ENCODE data around the gene SMIM20.

SMIM20 gene

GRCh38 chr4:25930731-25931354, 16.8 kb downstream of the SMIM20 start:
- TF ChIP-seq POLR2AphosphoS5 (IDR thresholded peaks at IDR 0.05; ENCODE audit: low read depth, low read length) (no peak), REST (IDR thresholded peaks at IDR 0.05; ENCODE audit: insufficient read depth in 1 of 2, low read depth in 2 of 2, low read length in 2 of 2) (no peak), TAF1 (IDR thresholded peaks at IDR 0.05; ENCODE audit: borderline replicate concordance, insufficient read depth, low read length) (no peak)

- TF ChIP-seq FOXP2 (optimal IDR thresholded peaks at IDR 0.05; ENCODE audit: borderline replicate concordance, extremely low read depth, extremely low read length, insufficient read depth): no peak
- no peak for TF ChIP-seq POLR2AphosphoS5 (IDR thresholded peaks at IDR 0.05; ENCODE audit: low read depth, low read length)
- TF ChIP-seq TAF1 (IDR thresholded peaks at IDR 0.05; ENCODE audit: borderline replicate concordance, insufficient read depth, low read length): no peak
- no peak for TF ChIP-seq REST (IDR thresholded peaks at IDR 0.05; ENCODE audit: insufficient read depth in 1 of 2, low read depth in 2 of 2, low read length in 2 of 2)
- no peak for TF ChIP-seq SIN3A (IDR thresholded peaks at IDR 0.05; ENCODE audit: borderline replicate concordance, insufficient read depth, low read length)
Observed at GRCh38 chr4:25936696-25937095, 22.7 kb downstream of the SMIM20 start.

- TF ChIP-seq TAF1 (IDR thresholded peaks at IDR 0.05; ENCODE audit: borderline replicate concordance, insufficient read depth, low read length): no peak
- TF ChIP-seq REST (IDR thresholded peaks at IDR 0.05; ENCODE audit: insufficient read depth in 1 of 2, low read depth in 2 of 2, low read length in 2 of 2): no peak
- TF ChIP-seq SIN3A (IDR thresholded peaks at IDR 0.05; ENCODE audit: borderline replicate concordance, insufficient read depth, low read length): no peak
- no peak for TF ChIP-seq FOXP2 (optimal IDR thresholded peaks at IDR 0.05; ENCODE audit: borderline replicate concordance, extremely low read depth, extremely low read length, insufficient read depth)
- TF ChIP-seq POLR2AphosphoS5 (IDR thresholded peaks at IDR 0.05; ENCODE audit: low read depth, low read length): no peak
Observed at GRCh38 chr4:25937801-25938200, 23.8 kb downstream of the SMIM20 start.

GRCh38 chr4:25938366-25938765, 24.3 kb downstream of the SMIM20 start:
- TF ChIP-seq POLR2AphosphoS5 (IDR thresholded peaks at IDR 0.05; ENCODE audit: low read depth, low read length): no peak
- no peak for TF ChIP-seq TAF1 (IDR thresholded peaks at IDR 0.05; ENCODE audit: borderline replicate concordance, insufficient read depth, low read length)
- TF ChIP-seq SIN3A (IDR thresholded peaks at IDR 0.05; ENCODE audit: borderline replicate concordance, insufficient read depth, low read length): no peak
- no peak for TF ChIP-seq REST (IDR thresholded peaks at IDR 0.05; ENCODE audit: insufficient read depth in 1 of 2, low read depth in 2 of 2, low read length in 2 of 2)
- TF ChIP-seq FOXP2 (optimal IDR thresholded peaks at IDR 0.05; ENCODE audit: borderline replicate concordance, extremely low read depth, extremely low read length, insufficient read depth): no peak

GRCh38 chr4:25938787-25939186, 24.8 kb downstream of the SMIM20 start:
- TF ChIP-seq SIN3A (IDR thresholded peaks at IDR 0.05; ENCODE audit: borderline replicate concordance, insufficient read depth, low read length) (no peak), REST (IDR thresholded peaks at IDR 0.05; ENCODE audit: insufficient read depth in 1 of 2, low read depth in 2 of 2, low read length in 2 of 2) (no peak), FOXP2 (optimal IDR thresholded peaks at IDR 0.05; ENCODE audit: borderline replicate concordance, extremely low read depth, extremely low read length, insufficient read depth) (no peak), POLR2AphosphoS5 (IDR thresholded peaks at IDR 0.05; ENCODE audit: low read depth, low read length) (no peak), TAF1 (IDR thresholded peaks at IDR 0.05; ENCODE audit: borderline replicate concordance, insufficient read depth, low read length) (no peak)
